ENCODE data around the gene OR5B3.
"Not testable (repeated sequence)": the region's sequence is repeated elsewhere in the genome, so short reads cannot be mapped to it uniquely, and the experiment has no call there.

The OR5B3 gene

DNA sequence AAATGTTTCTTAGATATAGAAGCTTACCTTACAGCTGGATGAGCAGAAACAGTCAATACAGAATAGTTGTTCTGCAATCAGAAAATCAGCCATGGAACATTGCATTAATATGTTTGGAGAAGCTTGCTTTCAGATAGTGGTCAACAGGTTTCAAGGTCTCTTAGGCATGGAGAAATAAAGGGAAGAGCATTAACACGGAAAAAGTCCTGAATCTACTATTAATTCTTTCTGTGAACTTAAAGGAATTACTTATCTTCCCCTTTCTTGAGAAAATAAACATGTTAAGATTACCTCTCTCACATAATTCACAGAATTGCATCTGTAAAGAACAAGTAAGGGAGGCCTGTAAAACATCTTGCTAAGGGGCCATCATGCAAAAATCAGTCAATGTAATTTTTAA, at the start of gene OR5B3:
Gene OR5B3, minus strand, starts transcription at position 101 of the 400 bp plus-strand sequence. CDS start 3,465 bp downstream, outside the sequence.
- no peak for DNase-seq (ENCODE audit: low read depth in 2 of 3, low spot score in 1 of 3)

- DNase-seq (ENCODE audit: low read depth in 2 of 3, low spot score in 1 of 3): no peak
These were observed 44.9 kb upstream of the OR5B3 start for GRCh38 chr11:58451585-58451984.

DNA sequence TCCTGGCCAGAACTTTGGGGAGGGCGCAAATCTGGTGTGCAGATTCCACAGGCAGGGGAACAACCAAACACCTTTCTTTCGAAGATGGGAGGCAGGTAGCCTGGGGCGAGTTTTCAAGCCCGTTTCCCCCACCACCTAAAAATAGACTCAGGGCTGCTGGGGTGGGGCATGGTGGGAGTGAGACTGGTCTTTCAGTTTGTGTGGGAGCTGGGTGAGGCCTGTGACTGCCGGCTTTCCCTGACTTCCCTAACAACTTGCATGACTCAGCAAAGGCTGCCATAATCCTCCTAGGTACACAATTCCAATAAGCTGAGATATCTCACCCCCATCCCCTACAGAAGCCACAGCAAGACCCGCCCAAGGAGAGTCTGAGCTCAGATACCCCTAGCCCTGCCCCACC, 39.6 kb upstream of the OR5B3 start:
- DNase-seq (ENCODE audit: low read depth in 2 of 3, low spot score in 1 of 3): no peak

DNA sequence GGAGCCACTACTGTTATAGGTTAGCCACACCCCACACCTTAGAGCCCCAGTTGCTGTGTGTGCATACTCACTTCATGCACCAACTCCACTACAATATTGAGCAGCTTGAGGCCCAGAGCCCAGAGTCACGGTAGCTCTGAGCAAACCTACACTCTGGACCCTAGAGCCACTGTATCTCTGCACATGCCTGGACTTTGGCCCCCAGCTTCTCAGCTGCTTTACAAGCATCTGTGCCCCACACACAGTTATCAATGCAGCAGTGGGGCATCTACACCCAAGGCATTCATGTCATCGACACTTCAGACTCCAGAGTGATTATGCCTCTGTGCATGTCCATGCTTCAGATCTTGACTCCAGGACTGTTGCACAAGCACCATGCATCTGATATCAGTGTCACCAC, 37.6 kb upstream of the OR5B3 start:
- no peak for DNase-seq (ENCODE audit: low read depth in 2 of 3, low spot score in 1 of 3)

GRCh38 chr11:58442136-58442535, 35.5 kb upstream of the OR5B3 start, which contains the start of gene OR5B12:
Gene OR5B12, minus strand, starts transcription at chr11:58442236. Its CDS starts 2,085 bp downstream, at chr11:58440151.
- no peak for DNase-seq (ENCODE audit: low read depth in 2 of 3, low spot score in 1 of 3)

- DNase-seq (ENCODE audit: low read depth in 2 of 3, low spot score in 1 of 3): no peak
These were observed 31.8 kb upstream of the OR5B3 start for GRCh38 chr11:58438486-58438885.

GRCh38 chr11:58434217-58434616, 27.5 kb upstream of the OR5B3 start:
- DNase-seq (ENCODE audit: low read depth in 2 of 3, low spot score in 1 of 3): no peak

DNA sequence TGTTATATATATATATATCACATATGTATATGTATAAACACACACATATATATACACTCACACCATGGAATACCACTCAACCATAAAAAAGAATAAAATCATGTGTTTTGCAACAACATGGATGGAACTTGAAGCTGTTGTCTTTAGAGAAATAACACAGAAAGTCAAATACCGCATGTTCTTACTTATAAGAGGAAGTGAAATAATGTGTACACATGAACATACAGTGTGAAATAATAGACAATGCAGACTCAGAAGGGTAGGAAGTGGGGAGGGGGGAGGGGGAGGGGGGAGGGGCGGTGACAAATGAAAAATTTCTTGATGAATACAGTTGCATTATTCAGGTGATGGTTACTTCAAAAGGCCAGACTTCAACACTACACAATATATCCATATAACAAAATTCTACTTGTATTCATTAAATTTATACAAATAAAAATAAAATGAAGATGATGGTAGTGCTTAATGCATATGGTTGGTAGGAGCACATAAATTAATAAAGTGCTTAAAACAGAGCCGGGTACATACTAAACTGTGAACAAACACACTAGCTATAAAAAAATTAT, 27.0 kb upstream of the OR5B3 start:
- no peak for DNase-seq (ENCODE audit: low read depth in 2 of 3, low spot score in 1 of 3)

DNA sequence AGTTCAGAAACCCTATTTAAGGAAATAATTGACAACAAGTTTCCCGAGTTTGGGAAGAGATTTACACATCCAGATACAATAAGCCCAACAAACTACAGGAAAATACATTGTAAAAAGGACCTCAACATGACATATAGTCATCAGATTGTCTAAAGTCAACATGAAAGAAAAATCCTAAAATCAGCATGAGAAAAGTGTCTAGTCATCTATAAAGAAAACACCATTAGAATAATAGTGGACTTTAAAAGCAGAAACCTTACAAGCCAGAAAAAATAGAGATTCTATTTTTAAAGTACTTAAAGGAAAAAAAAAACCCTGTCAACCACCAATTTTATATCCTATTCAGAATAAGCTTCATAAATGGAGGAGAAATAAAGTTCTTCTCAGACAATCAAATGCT, 22.6 kb upstream of the OR5B3 start:
- DNase-seq (ENCODE audit: low read depth in 2 of 3, low spot score in 1 of 3): no peak

DNA sequence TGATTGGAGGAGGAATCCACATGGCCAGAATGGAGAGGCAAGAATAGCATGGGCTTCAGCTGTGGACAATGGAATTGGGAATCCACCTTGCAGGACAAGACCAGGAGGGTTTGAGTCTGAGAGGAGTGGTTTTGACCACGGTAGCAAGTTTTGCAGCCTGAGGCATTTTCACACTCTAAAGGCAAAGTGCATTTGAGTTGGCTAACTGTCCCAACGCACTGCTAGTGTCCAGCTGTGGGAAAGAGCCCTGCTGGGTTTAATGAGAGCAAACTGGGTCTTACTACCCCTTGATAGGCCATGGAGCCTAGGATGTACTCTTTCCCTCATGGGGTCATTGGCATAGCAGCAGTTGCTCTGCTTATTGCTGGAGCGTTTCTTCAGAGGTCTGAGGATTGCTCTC, 21.3 kb upstream of the OR5B3 start, which contains the start of gene OR5B2:
Gene OR5B2, minus strand, starts transcription at position 101 of the 400 bp plus-strand sequence. CDS start 4,860 bp downstream, outside the sequence.
- no peak for DNase-seq (ENCODE audit: low read depth in 2 of 3, low spot score in 1 of 3)

DNA sequence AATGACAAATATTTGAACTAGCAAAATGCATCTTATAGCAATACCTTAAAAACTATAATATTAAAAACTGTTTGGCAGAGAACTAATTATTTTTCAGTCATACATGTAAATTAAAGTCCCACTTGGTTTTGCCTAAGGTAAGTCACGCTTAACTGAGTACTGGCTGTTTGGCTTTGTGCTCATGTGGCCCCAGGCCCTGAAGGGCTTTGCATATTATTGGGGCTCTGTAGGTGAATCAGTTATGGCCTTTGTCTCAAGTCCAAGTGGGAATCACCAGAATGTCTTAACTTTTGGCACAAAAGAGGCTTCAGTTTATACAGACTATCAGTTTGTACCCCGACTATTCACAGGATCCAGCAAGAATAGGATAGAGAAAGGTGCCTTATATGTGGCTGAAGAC, 7.1 kb downstream of the OR5B3 start:
- not testable (repeated sequence) for DNase-seq (ENCODE audit: low read depth in 2 of 3, low spot score in 1 of 3)

- DNase-seq (ENCODE audit: low read depth in 2 of 3, low spot score in 1 of 3): no peak
These were observed 11.1 kb downstream of the OR5B3 start for GRCh38 chr11:58395581-58395980.

DNA sequence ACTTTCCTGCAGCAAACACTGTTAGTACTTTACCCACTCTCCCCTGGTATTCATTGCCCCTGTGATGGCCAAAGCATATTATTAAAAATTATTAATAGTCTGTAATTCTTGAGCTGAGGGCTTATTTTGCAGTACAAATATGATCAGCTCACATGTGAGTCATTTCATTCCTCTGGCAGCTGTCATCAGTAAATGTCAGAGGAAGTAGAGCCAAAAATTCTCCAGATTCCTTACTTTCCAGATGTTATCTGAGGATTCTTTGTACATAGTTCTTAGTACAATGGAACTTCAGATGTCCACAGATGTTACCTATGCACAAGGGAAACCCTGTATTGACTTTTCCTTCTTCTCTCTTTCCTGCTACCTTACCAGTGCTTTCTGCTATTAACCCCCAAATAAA, 12.5 kb downstream of the OR5B3 start:
- DNase-seq (ENCODE audit: low read depth in 2 of 3, low spot score in 1 of 3): no peak

- no peak for DNase-seq (ENCODE audit: low read depth in 2 of 3, low spot score in 1 of 3)
These were observed 13.9 kb downstream of the OR5B3 start for GRCh38 chr11:58392746-58393145.

DNA sequence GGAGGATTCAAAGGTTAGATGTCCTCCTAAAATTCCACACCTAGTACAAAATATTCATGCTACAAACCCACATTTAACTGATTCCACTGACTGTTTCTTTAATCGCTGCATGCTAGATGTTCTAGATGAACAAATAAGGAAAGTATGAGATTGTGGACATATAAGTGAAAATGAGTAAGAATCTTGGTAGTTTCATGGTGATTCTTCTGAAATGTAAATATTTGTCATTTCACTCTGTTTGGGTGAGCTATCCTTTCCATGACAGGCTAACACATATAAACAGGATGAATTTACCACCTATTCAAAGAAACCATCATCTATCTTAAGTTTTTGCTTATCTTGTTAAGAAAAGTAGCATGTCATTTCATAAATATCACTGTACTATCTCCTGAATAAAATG, 14.8 kb downstream of the OR5B3 start:
- DNase-seq (ENCODE audit: low read depth in 2 of 3, low spot score in 1 of 3): no peak

- DNase-seq (ENCODE audit: low read depth in 2 of 3, low spot score in 1 of 3): no peak
These were observed 16.1 kb downstream of the OR5B3 start for GRCh38 chr11:58390551-58391063.

- DNase-seq (ENCODE audit: low read depth in 2 of 3, low spot score in 1 of 3): no peak
These were observed 47.7 kb downstream of the OR5B3 start, which contains the start of gene OR5B17 for GRCh38 chr11:58358969-58359368. Gene OR5B17, minus strand, starts transcription at chr11:58359069. Its CDS starts 0 bp downstream, at chr11:58359069.

GRCh38 chr11:58354727-58355126, 51.9 kb downstream of the OR5B3 start:
- DNase-seq (ENCODE audit: low read depth in 2 of 3, low spot score in 1 of 3): no peak

Measured in stimulated activated CD4-positive, alpha-beta T cell treated with anti-CD3 and anti-CD28 coated beads, Interleukin-12 subunit alpha, Interleukin-12 subunit beta, amount 100 ng/mL, for 48 hours (primary cell).